HG02938 (cell line): ENCODE measurements around the gene GID8.

Experiments used
- ATAC-seq: cut with Tn5 transposase; IDR thresholded peaks from one replicate; pipeline ENCODE4 v1.9.1; 2021; ENCODE audit warnings: mild to moderate bottlenecking, moderate library complexity; ENCODE audit not compliant: unreplicated experiment

The GID8 gene

GRCh38 chr20:62902926-62903615 is 34.9 kb upstream of the GID8 start:
- ATAC-seq = no peak

GRCh38 chr20:62905536-62906117 is 32.3 kb upstream of the GID8 start:
- ATAC-seq = no peak

DNA sequence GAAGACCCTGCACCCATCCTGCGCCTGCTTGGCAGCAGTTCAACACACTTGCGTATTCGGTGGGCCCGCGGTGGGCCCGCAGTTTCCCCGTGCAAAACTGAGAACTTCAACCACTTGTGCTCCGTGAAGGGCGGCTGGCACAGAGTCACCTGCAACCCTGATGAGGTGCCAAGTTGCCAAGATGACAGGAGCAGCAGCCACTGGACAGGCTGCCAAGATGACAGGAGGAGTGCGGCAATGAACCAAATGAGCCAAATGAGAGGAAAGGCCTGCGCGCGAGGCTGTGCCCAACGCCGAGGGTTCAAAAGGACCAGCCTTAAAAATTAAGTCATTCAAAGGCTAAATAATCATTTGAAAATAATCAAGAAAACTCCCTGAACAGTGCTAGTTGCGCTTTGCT is 31.7 kb upstream of the GID8 start:
- no peak for ATAC-seq

GRCh38 chr20:62906647-62907375 is 31.1 kb upstream of the GID8 start:
- ATAC-seq = no peak

- ATAC-seq = no peak
Measured at GRCh38 chr20:62907384-62908317, 30.3 kb upstream of the GID8 start.

- no peak for ATAC-seq
Measured at GRCh38 chr20:62908971-62909791, 28.8 kb upstream of the GID8 start.

GRCh38 chr20:62910217-62910766 is 27.7 kb upstream of the GID8 start:
- ATAC-seq = no peak

GRCh38 chr20:62910777-62911497 is 27.0 kb upstream of the GID8 start:
- no peak for ATAC-seq

DNA sequence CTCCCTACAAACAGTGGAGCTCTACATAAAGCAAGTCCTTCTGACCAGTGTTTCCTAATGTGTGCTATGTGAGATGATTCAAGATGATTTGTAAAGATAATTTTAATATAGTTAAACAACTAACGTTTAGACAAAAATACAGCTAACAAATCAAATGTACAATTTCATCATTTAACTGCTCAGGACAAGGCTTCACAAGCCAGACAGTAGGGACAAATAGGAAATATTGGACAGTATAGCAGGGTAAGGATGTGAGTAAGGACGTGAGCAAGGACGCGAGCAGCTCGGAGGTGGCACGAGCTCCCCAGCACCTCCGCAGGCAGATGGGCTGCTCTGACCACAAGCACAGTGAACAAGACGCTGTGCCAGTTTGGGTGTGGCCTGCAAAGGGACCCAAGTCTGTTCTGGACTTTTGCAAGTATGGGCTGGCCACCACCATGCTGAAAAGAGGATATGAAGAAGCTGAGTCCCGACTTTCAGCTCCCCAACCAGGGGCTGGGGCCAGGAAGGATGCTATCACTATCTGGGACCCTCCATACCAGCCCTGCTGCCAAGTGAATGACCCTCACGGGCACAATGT is 26.2 kb upstream of the GID8 start:
- no peak for ATAC-seq

DNA sequence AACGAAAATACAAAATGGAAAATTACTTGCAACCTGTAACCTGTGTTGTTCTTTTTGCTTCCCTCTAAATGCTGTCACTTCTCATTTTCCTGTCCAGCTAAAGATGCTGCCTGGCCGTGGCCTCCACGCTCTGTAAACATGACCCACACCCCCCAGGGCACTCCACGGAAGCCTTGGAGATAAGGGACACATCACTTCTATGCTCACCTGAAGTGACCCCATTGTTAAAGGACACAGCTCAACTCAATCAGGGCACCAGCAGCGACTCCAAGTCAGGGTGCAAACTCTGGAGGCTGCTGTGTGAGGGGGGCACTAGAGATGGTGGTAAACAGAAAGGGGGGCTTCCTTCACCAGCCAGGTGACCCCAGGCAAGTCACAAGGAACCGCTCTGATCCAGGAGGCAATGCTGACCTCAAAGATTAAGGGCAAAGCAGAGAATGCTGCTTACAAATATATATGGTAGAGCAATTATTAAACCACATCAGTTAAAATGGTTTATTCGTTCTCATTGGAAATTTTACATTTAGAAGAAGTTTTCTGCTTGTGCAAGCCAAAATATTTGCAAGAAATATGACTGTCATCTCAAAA is 24.8 kb upstream of the GID8 start:
- no peak for ATAC-seq

GRCh38 chr20:62914436-62914835 is 23.5 kb upstream of the GID8 start:
- no peak for ATAC-seq

DNA sequence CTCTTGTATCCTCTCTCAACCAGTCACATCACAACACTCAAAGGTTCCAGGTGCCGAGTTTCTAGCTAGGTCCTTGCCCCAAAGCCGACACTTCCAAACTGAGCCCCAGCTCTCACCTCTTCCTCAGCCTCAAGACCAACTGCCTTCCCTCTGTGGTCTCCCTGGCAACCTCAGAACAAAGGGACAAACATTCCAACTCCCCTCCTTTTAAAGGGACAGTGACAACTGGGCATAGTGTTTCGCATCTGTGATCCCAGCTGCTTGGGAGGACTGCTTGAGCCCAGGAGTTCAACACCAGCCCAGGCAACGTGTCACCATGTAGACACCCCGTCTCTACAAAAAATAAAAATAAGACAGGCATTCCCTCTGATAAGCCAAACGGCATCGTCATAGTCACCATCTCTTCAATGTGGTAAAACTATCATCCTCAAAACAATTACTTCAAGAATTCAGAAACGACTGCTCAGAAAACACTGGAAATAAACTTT is 22.9 kb upstream of the GID8 start:
- ATAC-seq = no peak

- ATAC-seq = no peak
Measured at GRCh38 chr20:62916703-62917476, 21.1 kb upstream of the GID8 start.

GRCh38 chr20:62917720-62918119 is 20.2 kb upstream of the GID8 start:
- no peak for ATAC-seq

DNA sequence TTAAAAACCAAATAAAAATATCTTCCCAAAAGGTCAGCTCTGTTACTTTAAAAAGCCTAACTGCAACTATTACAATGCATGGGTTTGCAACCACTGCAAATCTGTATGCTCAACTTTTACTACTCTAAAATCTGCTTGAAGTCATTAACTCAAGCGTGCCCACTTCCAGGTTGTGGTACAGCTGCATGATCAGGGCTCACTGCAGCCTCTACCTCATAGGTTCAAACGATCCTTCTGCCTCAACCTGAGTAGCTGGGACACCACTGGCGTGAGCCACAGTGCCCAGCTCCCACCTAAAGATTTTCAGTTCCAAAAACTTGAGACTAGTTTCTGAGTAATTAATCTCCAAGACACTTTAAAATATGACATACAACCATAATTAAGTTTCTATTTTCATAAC is 19.8 kb upstream of the GID8 start:
- ATAC-seq = no peak

DNA sequence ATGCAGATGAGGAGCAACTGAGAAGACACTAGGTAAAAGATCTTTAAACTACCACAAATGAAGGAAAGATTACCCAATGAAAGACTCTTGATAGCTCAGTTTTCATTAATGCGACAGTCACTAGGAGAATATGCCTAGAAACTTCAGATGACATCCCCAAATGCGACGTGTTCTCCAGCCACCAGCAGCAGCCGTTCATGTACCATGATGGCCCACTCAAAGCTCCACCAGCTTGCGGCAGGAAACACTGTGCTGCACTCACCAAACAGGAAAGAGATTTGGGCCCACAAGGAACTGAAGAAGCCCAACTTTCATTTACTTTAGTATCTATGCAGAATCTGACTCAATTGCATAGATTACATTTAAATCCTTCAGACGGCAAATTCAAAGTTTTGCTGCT is 19.1 kb upstream of the GID8 start:
- ATAC-seq = no peak

- ATAC-seq = no peak
Measured at GRCh38 chr20:62920039-62920645, 17.8 kb upstream of the GID8 start.
